Skeletal muscle tissue (tissue), 3 donors: Measurements from ENCODE around the gene LOC128125822.

ENCODE experiments used
- H3K27ac ChIP-seq: one replicate; pipeline ENCODE4 v1.7.0; 2013; ENCODE audit warnings: mild to moderate bottlenecking, low read depth, low read length, inconsistent platforms
- H3K27me3 ChIP-seq, 3 donors: one replicate each; pipeline ENCODE4 v1.7.0; 2013; ENCODE audit warnings: low read length in 3 of 3; ENCODE audit not compliant: control insufficient read depth in 3 of 3, insufficient read depth in 3 of 3
- H3K36me3 ChIP-seq, 3 donors: one replicate each; pipeline ENCODE4 v1.7.0; 2013; ENCODE audit warnings: low read length in 3 of 3; ENCODE audit not compliant: control insufficient read depth in 3 of 3, insufficient read depth in 3 of 3
- H3K4me1 ChIP-seq, 3 donors: one replicate each; pipeline ENCODE4 v1.7.0; 2013; ENCODE audit warnings: low read length in 3 of 3, mild to moderate bottlenecking in 3 of 3; ENCODE audit not compliant: control insufficient read depth in 3 of 3, insufficient read depth in 3 of 3
- H3K4me3 ChIP-seq, 3 donors: one replicate each; pipeline ENCODE4 v1.7.0; 2013; ENCODE audit warnings: low read length in 3 of 3
- H3K9ac ChIP-seq, 3 donors: one replicate each; pipeline ENCODE4 v1.7.0; 2013; ENCODE audit warnings: low read length in 3 of 3, mild to moderate bottlenecking in 3 of 3, moderate library complexity in 2 of 3, low read depth in 1 of 3
- H3K9me3 ChIP-seq, 3 donors: one replicate each; pipeline ENCODE4 v1.7.0; 2013; ENCODE audit warnings: low read length in 3 of 3; ENCODE audit not compliant: control insufficient read depth in 3 of 3
- donor health status: Osteomylitis.

The LOC128125822 gene

GRCh38 chr6:63597141-63598048, 25.1 kb downstream of the LOC128125822 start:
- no peaks in the 10 kb centered on the region for H3K9me3 ChIP-seq
- peaks cover 3 to 10% (median 5%) of the 10 kb centered on the region in 3 donors for H3K4me1 ChIP-seq
- no peaks in the 10 kb centered on the region for H3K36me3 ChIP-seq
- H3K9ac ChIP-seq: peak overlapping the region in 1 of 3 donors; percentile 71
- no peak overlapping the region for H3K27ac ChIP-seq
- H3K27me3 ChIP-seq: no peaks in the 10 kb centered on the region
- peak overlapping the region; percentile 77 to 85 (median 83) for H3K4me3 ChIP-seq

- Histone ChIP-seq H3K27me3 (no peaks in the 10 kb centered on the region), H3K9ac (peak overlapping the region; percentile 71 to 84 (median 74)), H3K9me3 (no peaks in the 10 kb centered on the region), H3K36me3 (no peaks in the 10 kb centered on the region), H3K27ac (no peak overlapping the region), H3K4me3 (peak overlapping the region; percentile 77 to 85 (median 83)), H3K4me1 (peaks cover 3 to 10% (median 5%) of the 10 kb centered on the region in 3 donors)
Measured at GRCh38 chr6:63598049-63599036, 26.1 kb downstream of the LOC128125822 start.

- H3K4me1 ChIP-seq: peaks cover 3 to 10% (median 5%) of the 10 kb centered on the region in 3 donors
- H3K36me3 ChIP-seq: no peaks in the 10 kb centered on the region
- H3K27ac ChIP-seq: no peak overlapping the region
- H3K27me3 ChIP-seq: no peaks in the 10 kb centered on the region
- no peaks in the 10 kb centered on the region for H3K9me3 ChIP-seq
- H3K9ac ChIP-seq: no peak overlapping the region
- H3K4me3 ChIP-seq: no peak overlapping the region
Measured at GRCh38 chr6:63599243-63599642, 27.0 kb downstream of the LOC128125822 start.

- Histone ChIP-seq H3K9me3 (no peaks in the 10 kb centered on the region), H3K4me3 (no peak overlapping the region), H3K4me1 (peaks cover 3 to 10% (median 5%) of the 10 kb centered on the region in 3 donors), H3K27me3 (no peaks in the 10 kb centered on the region), H3K27ac (no peak overlapping the region), H3K9ac (no peak overlapping the region), H3K36me3 (no peaks in the 10 kb centered on the region)
Measured at GRCh38 chr6:63600136-63600535, 27.9 kb downstream of the LOC128125822 start.

- Histone ChIP-seq H3K4me3 (no peak overlapping the region), H3K36me3 (no peaks in the 10 kb centered on the region), H3K9ac (no peak overlapping the region), H3K27ac (no peak overlapping the region), H3K9me3 (no peaks in the 10 kb centered on the region), H3K4me1 (no peaks in the 10 kb centered on the region), H3K27me3 (no peaks in the 10 kb centered on the region)
Measured at GRCh38 chr6:63609231-63609630, 37.0 kb downstream of the LOC128125822 start.

GRCh38 chr6:63610944-63611343, 38.7 kb downstream of the LOC128125822 start:
- H3K27me3 ChIP-seq: no peaks in the 10 kb centered on the region
- H3K9me3 ChIP-seq: no peaks in the 10 kb centered on the region
- H3K9ac ChIP-seq: no peak overlapping the region
- no peaks in the 10 kb centered on the region for H3K4me1 ChIP-seq
- no peaks in the 10 kb centered on the region for H3K36me3 ChIP-seq
- no peak overlapping the region for H3K4me3 ChIP-seq
- H3K27ac ChIP-seq: no peak overlapping the region

GRCh38 chr6:63611560-63611959, 39.3 kb downstream of the LOC128125822 start:
- H3K27ac ChIP-seq: no peak overlapping the region
- no peak overlapping the region for H3K4me3 ChIP-seq
- no peaks in the 10 kb centered on the region for H3K36me3 ChIP-seq
- H3K9ac ChIP-seq: no peak overlapping the region
- H3K4me1 ChIP-seq: no peaks in the 10 kb centered on the region
- no peaks in the 10 kb centered on the region for H3K27me3 ChIP-seq
- no peaks in the 10 kb centered on the region for H3K9me3 ChIP-seq

GRCh38 chr6:63615590-63615989, 43.3 kb downstream of the LOC128125822 start:
- Histone ChIP-seq H3K4me3 (no peak overlapping the region), H3K27me3 (no peaks in the 10 kb centered on the region), H3K27ac (no peak overlapping the region)

More at GRCh38 chr6:63615590-63615989, 43.3 kb downstream of the LOC128125822 start:
- no peaks in the 10 kb centered on the region for H3K4me1 ChIP-seq
- no peaks in the 10 kb centered on the region for H3K36me3 ChIP-seq
- no peak overlapping the region for H3K9ac ChIP-seq
- no peaks in the 10 kb centered on the region for H3K9me3 ChIP-seq
